Measurements from ENCODE around the gene DNAH11. TPM values are rescaled to one million over a fixed set of nuclear protein-coding genes. Genes with fewer than 3 reads are reported as not detected.

DNAH11 gene
- total and polyA plus RNA-seq, 9 of the 15 experiments (the other 6 are each of a cell fraction or from before 2014, with no cell fraction given) = under 0.01 TPM; not detected in 7

GRCh38 chr7:21946222-21946709 lies 403.4 kb downstream of the DNAH11 start:
- Histone ChIP-seq H3K27ac (ENCODE audit: extremely low read depth, low read depth, low read length) (no peak overlapping the region), H3K4me3 (no peak overlapping the region), H3K79me2 (ENCODE audit: control insufficient read depth, insufficient read depth, low read length) (no peaks in the 10 kb centered on the region), H4K20me1 (replicated peaks; ENCODE audit: control insufficient read depth, insufficient read depth, low read length) (0 out of 2 replicates have a peak, but pooled peaks cover 3% of the 10 kb centered on the region), H3K9ac (ENCODE audit: insufficient read depth in 1 of 2, low read depth in 2 of 2, low read length in 2 of 2) (peak overlapping the region; percentile 45 to 87; a peak in 3 of 4 replicates), H3K36me3 (ENCODE audit: control insufficient read depth, insufficient read depth, low read length) (no peaks in the 10 kb centered on the region), H3K9me3 (replicated peaks; ENCODE audit: control insufficient read depth, insufficient read depth, low read depth, low read length) (no peaks in the 10 kb centered on the region), H2AFZ (ENCODE audit: low read depth, low read length) (peak overlapping the region; percentile 56; the same call in 1 of the 2 replicates), H3K4me2 (ENCODE audit: insufficient read depth, low read length) (peak overlapping the region; percentile 54; the same call in 1 of the 2 replicates), H3K27me3 (ENCODE audit: control insufficient read depth in 2 of 2, insufficient read depth in 2 of 2, low read length in 2 of 2) (peaks cover 6 to 24% of the 10 kb centered on the region in 2 experiments), H3K4me1 (replicated peaks in 1 of 2; ENCODE audit: control insufficient read depth in 2 of 2, insufficient read depth in 2 of 2, low read length in 2 of 2) (peaks cover 6 to 16% of the 10 kb centered on the region in 2 experiments; a peak in 4 of 5 replicates), H3K9me1 (ENCODE audit: control insufficient read depth, insufficient read depth, low read length) (no peaks in the 10 kb centered on the region)
- intact Hi-C loops (cut with micrococcal nuclease) = no loop called here
- POLR2A ChIA-PET = interaction anchor here (0.6 kb wide), 1 partner anchor 475 kb away, joined by 3 read pairs; no protein-coding TSS in a partner anchor
- WGBS (ENCODE audit: insufficient coverage, low coverage, missing lambda C conversion rate) = 3% methylated on average over 8 of the region's 8 CpGs
- ATAC-seq (no peak), DNase-seq (ENCODE audit: extremely low read depth in 1 of 4, low spot score in 3 of 4) (peak in 2 of 4 experiments; percentile 23 to 30), FAIRE-seq (no peak)
- CTCF ChIA-PET (ENCODE audit: low intra/inter-chr PET ratio) = no interaction called here
- in situ Hi-C loops (cut with MboI) = no loop called here
- TF ChIP-seq ZFX (CRISPR knock-in tag; IDR thresholded peaks at IDR 0.05) (0 out of 2 replicates have a peak, but pooled peaks have one; percentile 12), E2F6 (IDR thresholded peaks at IDR 0.05; ENCODE audit: borderline replicate concordance in 1 of 2, extremely low read depth in 1 of 2, insufficient read depth in 1 of 2, insufficient read length in 1 of 2, low read depth in 1 of 2, low read length in 1 of 2, poor library complexity in 1 of 2, severe bottlenecking in 1 of 2) (peak in 1 of 2 experiments; percentile 51), MTF1 (CRISPR knock-in tag; IDR thresholded peaks at IDR 0.05; ENCODE audit: borderline replicate concordance) (no peak), HDGF (IDR thresholded peaks at IDR 0.05) (no peak)
- no TSS peak for BruUV-seq (replicated peaks)

Data from K562 (cell line).